ENCODE measurements around the gene RMI2. TPM values are rescaled to one million over a fixed set of nuclear protein-coding genes. Genes with fewer than 3 reads are reported as not detected.

The RMI2 gene
- total RNA-seq, 1 experiment from 2014 or later, result 11.1 TPM

GRCh38 chr16:11386054-11386680, 40.9 kb downstream of the RMI2 start:
- H3K27ac ChIP-seq (ENCODE audit: low read length), result no peak overlapping the region
- DNase-seq (ENCODE audit: low read depth, low spot score) (no peak), ATAC-seq (no peak)
- in situ Hi-C loops (cut with HindIII; ENCODE audit: low pct_unique_long_range_greater_than_20kb, low sequenced_read_pairs), result no loop called here
- ChIA-PET CTCF (no interaction called here), POLR2A (interaction anchor here (0.5 kb wide), 1 partner anchor 298 kb away, joined by 3 read pairs; no protein-coding TSS in a partner anchor)
- no TSS peak for BruUV-seq (replicated peaks)
- H3K4me1 ChIP-seq (ENCODE audit: control insufficient read depth, insufficient read depth, low read length), result no peaks in the 10 kb centered on the region
- no peaks in the 10 kb centered on the region for H3K36me3 ChIP-seq (ENCODE audit: control insufficient read depth, insufficient read depth, low read length)
- H3K4me3 ChIP-seq (ENCODE audit: low read depth in 2 of 2, low read length in 2 of 2), result no peak overlapping the region
- intact Hi-C loops (cut with micrococcal nuclease; ENCODE audit: unreplicated experiment), result loop anchor here (10.0 kb wide), 1 partner anchor 421 kb away; no protein-coding TSS in a partner anchor
- H3K27me3 ChIP-seq (ENCODE audit: control insufficient read depth, insufficient read depth, low read length), result no peaks in the 10 kb centered on the region
- no peaks in the 10 kb centered on the region for H3K9me3 ChIP-seq (ENCODE audit: control insufficient read depth, insufficient read depth, low read depth, low read length)
- TF ChIP-seq SIN3A (IDR thresholded peaks at IDR 0.05; ENCODE audit: borderline replicate concordance, insufficient read depth, low read depth, low read length) (no peak), CTCF (IDR thresholded peaks at IDR 0.05) (no peak), POLR2AphosphoS5 (IDR thresholded peaks at IDR 0.05; ENCODE audit: low read depth, low read length) (no peak), TCF7L2 (IDR thresholded peaks at IDR 0.05; ENCODE audit: low read depth, low read length) (no peak), REST (IDR thresholded peaks at IDR 0.05; ENCODE audit: insufficient read depth in 1 of 2, low read depth in 2 of 2, low read length in 1 of 2) (no peak)

- BruUV-seq (replicated peaks), result no TSS peak
- DNase-seq (ENCODE audit: low read depth, low spot score) (no peak), ATAC-seq (peak; percentile 50; the same call in 1 of the 2 replicates)
- ChIA-PET CTCF (no interaction called here), POLR2A (no interaction called here)
- H3K27me3 ChIP-seq (ENCODE audit: control insufficient read depth, insufficient read depth, low read length), result no peaks in the 10 kb centered on the region
- H3K4me3 ChIP-seq (ENCODE audit: low read depth in 2 of 2, low read length in 2 of 2), result no peak overlapping the region
- H3K4me1 ChIP-seq (ENCODE audit: control insufficient read depth, insufficient read depth, low read length), result no peaks in the 10 kb centered on the region
- no peaks in the 10 kb centered on the region for H3K9me3 ChIP-seq (ENCODE audit: control insufficient read depth, insufficient read depth, low read depth, low read length)
- intact Hi-C loops (cut with micrococcal nuclease; ENCODE audit: unreplicated experiment), result loop anchor here (10.0 kb wide), 1 partner anchor 422 kb away; no protein-coding TSS in a partner anchor
- H3K36me3 ChIP-seq (ENCODE audit: control insufficient read depth, insufficient read depth, low read length), result no peaks in the 10 kb centered on the region
- TF ChIP-seq REST (IDR thresholded peaks at IDR 0.05; ENCODE audit: insufficient read depth in 1 of 2, low read depth in 2 of 2, low read length in 1 of 2) (no peak), TCF7L2 (IDR thresholded peaks at IDR 0.05; ENCODE audit: low read depth, low read length) (no peak), POLR2AphosphoS5 (IDR thresholded peaks at IDR 0.05; ENCODE audit: low read depth, low read length) (no peak), CTCF (IDR thresholded peaks at IDR 0.05) (no peak; the same call in 1 of the 2 replicates), SIN3A (IDR thresholded peaks at IDR 0.05; ENCODE audit: borderline replicate concordance, insufficient read depth, low read depth, low read length) (no peak)
- no peak overlapping the region for H3K27ac ChIP-seq (ENCODE audit: low read length)
- in situ Hi-C loops (cut with HindIII; ENCODE audit: low pct_unique_long_range_greater_than_20kb, low sequenced_read_pairs), result no loop called here
Observed at GRCh38 chr16:11386791-11387546, 41.7 kb downstream of the RMI2 start.
